HFF-Myc (cell line): Measurements from ENCODE around the gene VWA5B2.

Source experiments
- DNase-seq: peaks from one replicate; pipeline ENCODE4 v3.0.0-alpha.2; 2011; ENCODE audit warnings: low read depth; ENCODE audit errors: extremely low read depth
- H3K4me3 ChIP-seq: replicated peaks from 2 replicates; pipeline ENCODE4 v1.5.1; 2011; ENCODE audit warnings: low read depth, mild to moderate bottlenecking, control low read depth, low read length
- CTCF ChIP-seq: IDR thresholded peaks from 2 replicates; pipeline ENCODE4 v1.5.1; 2012; ENCODE audit warnings: mild to moderate bottlenecking, low read depth, low read length, control low read depth; ENCODE audit errors: missing control alignments

The VWA5B2 gene

DNA sequence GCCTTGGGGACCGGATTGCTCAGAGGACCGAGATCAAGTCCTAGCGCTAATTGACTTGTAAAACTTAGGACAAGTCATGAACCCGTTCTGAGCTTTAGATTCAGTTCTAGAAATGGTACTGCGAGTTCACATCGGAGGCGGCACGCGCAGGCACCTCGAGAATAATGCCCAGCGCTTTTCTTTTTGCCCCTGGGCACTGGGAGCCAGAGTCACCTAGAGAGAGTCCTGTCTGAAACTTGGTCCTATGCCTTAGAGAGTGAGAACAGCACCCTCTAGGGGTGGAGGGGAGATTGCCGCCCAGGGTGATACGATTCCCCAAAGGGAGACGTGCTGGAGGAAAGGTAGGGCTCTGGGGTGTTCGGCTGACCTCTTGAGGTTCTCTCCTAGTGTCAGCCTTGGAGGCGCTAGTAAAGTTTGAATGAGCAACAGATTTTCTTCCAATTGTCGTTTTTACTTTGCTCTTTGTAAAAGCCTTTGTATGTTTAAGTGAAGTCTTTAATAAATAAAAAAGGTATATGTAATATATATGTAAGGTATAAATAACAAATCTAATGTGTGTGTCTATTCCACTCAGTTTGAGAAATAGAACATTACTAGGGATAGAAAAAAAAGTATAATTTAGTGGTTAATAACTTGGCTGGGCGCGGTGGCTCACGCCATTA, 20.9 kb downstream of the VWA5B2 start:
- peak; percentile 84 for DNase-seq
- peak overlapping the region; percentile 99 for H3K4me3 ChIP-seq
- peak; percentile 97 for TF ChIP-seq CTCF

DNA sequence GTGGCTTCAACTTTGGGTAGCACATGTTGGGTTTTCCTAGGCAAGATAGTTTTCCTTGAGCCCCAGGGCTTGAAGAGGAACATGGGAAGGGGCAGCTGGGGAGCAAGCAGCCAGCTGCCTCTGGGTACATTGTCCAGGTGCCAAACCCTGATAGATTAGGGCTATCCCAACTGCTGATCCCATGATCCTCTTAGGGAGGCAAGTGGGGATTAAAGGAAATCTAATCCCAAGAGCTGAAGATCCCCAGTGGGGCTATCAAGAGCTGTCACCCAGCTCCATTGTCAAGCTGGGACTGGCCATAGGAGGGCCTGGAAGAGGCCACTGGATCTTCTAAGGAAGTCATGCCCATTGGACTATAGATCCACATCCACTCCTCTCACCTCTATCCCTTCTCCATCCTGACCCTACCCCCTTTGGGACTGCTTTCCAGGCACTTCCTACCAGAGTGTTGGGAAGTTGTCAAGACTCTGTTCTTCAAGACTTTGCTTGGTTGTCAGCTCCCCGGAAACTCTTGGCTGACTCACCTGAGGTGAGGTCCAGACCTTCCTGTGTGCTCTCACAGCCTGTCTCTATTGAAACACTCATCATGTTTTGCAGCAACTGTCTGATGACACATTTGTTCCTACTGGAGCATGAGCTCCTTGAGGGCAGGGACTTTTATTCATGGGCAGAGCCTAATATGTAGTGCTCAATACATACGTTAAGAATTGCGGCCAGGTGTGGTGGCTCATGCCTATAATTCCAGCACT, 26.1 kb downstream of the VWA5B2 start:
- TF ChIP-seq CTCF = no peak
- H3K4me3 ChIP-seq = no peak overlapping the region
- DNase-seq = no peak

DNA sequence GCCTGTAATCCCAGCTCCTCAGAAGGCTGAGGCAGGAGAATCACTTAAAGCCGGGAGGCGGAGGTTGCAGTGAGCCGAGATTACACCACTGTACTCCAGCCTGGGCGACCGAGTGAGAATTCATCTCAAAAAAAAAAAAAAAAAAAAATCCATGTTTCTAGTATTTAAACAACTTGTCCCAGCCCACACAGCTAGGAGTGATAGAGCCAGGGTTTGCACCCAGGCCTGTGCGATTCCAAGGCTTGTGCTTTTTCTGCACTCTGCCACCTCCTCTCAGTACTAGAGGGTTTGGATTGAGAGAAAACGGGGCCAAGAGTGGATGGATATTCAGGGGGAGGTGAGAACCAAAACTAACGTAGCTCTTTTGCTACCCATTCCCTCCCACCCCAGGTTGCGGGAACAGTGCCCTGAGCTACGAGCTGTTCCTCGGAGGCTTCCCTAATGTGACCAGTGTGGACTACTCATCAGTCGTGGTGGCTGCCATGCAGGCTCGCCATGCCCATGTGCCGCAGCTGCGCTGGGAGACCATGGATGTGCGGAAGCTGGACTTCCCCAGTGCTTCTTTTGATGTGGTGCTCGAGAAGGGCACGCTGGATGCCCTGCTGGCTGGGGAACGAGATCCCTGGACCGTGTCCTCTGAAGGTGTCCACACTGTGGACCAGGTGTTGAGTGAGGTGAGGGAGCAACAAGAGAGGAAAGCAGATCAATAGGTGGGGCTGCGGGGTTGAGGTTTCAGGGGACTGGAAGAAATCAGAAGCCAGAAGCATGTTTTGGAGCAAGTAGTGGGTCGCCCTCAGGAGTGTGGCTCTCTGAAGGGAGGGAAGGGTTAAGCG, 27.9 kb downstream of the VWA5B2 start:
- no peak for TF ChIP-seq CTCF
- H3K4me3 ChIP-seq = no peak overlapping the region
- no peak for DNase-seq

DNA sequence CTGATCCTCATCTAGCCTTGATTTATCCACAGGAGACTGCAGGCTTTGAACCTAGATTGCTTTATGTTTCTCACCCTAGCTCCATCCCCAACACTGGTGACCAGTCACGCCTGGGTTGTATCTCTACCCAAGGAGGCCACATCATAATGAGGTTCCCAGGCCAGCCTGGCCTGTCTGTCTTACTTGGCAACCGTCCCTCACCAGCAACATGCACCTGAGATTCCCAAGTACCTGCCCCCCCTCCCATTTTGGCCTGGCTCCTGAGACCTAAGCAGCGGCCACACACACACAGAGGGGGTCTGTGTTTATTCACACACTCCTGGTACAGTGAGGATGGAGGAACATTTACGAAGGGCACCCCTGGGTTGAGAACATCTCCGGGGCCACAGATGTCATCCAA, 29.5 kb downstream of the VWA5B2 start:
- no peak for DNase-seq
- no peak for TF ChIP-seq CTCF
- H3K4me3 ChIP-seq = no peak overlapping the region

DNA sequence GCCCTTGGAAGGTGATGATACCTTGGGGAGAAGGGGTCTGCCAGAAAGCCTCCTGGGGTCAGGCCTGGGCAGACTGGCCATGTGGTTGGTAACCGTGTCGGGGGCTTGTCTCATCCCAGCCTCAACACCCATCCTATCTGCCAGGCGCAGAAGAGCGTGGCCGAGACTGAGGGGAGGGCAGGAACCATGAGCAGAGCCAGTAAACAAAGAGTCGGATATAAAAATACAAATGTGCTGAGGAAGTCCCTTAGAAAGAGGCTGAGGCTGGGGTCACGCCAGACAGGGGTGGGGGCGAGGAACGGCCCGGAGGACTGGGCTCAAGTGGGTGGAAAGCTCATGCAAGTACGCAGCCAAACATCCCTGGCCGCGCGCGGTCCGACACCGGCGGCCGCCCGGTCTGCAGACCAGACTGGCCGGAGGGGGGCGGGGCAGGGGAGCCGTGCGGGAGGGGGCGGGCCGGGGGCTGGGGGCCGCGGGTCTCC, 30.1 kb downstream of the VWA5B2 start:
- no peak for DNase-seq
- no peak overlapping the region for H3K4me3 ChIP-seq

More for the DNA sequence above, 30.1 kb downstream of the VWA5B2 start:
- TF ChIP-seq CTCF = no peak
